K562 (cell line): ENCODE measurements around the gene EPHB1. TPM values are rescaled to one million over a fixed set of nuclear protein-coding genes. Genes with fewer than 3 reads are reported as not detected.
"Not testable (repeated sequence)": the region's sequence is repeated elsewhere in the genome, so short reads cannot be mapped to it uniquely, and the experiment has no call there.

Experiments used
- ATAC-seq: fragments of 200-7000 bp; cut with Tn5 transposase; 3 replicates; pipeline ENCODE4 v1.9.1; 2020; ENCODE audit warnings: moderate library complexity
- BruUV-seq: library from RNA; stranded (reverse); fragments of 400-500 nt; replicated peaks from 2 replicates; lab custom pipeline; 2021; lab: Mats Ljungman, UMichigan
- CTCF ChIA-PET: fragments of 300-600 bp; formaldehyde crosslinking; extraction: SDS; loops from one replicate; lab custom pipeline; 2021; ENCODE audit warnings: low intra/inter-chr PET ratio; lab: Yijun Ruan, JAX
- POLR2A ChIA-PET: fragments of 300-600, 350-650 bp; sonication (Branson Sonifier 250); formaldehyde crosslinking; extraction: SDS; loops from one replicate; lab custom pipeline; 2021; ENCODE audit warnings: antibody characterized with exemption, inconsistent platforms; lab: Yijun Ruan, JAX
- DNase-seq, 4 experiments: peaks; one replicate each; pipeline versions ENCODE4 v3.0.0 to v3.0.0-alpha.2; 2011 to 2018; ENCODE audit warnings: low spot score in 3 of 4, mixed read lengths in 3 of 4; ENCODE audit errors: extremely low read depth in 1 of 4
- FAIRE-seq: peaks from 2 replicates; lab custom pipeline; 2011; peaks lifted over from hg19 to GRCh38; lab: Jason Lieb, UNC
- H2AFZ ChIP-seq: 2 replicates; pipeline ENCODE4 v1.6.0; 2011; ENCODE audit warnings: low read depth, low read length, control low read depth, inconsistent platforms
- H3K27ac ChIP-seq: fragments of 200-600 bp; 3 replicates; pipeline ENCODE4 v1.8.0; 2011; ENCODE audit warnings: low read depth, mild to moderate bottlenecking, control low read depth, inconsistent platforms, low read length, moderate library complexity, mixed read lengths; ENCODE audit errors: extremely low read depth
- H3K27me3 ChIP-seq, 2 experiments: fragments of 300-600 bp in 1 of 2; 2 replicates in 1 of 2; 3 replicates in 1 of 2; pipeline versions ENCODE4 v1.6.0 to v1.8.0; 2011; ENCODE audit warnings: inconsistent platforms in 2 of 2, low read length in 2 of 2, mild to moderate bottlenecking in 1 of 2, mixed read lengths in 1 of 2, moderate library complexity in 1 of 2; ENCODE audit not compliant: control insufficient read depth in 2 of 2, insufficient read depth in 2 of 2
- H3K36me3 ChIP-seq: fragments of 300-600 bp; 3 replicates; pipeline ENCODE4 v1.8.0; 2011; ENCODE audit warnings: mild to moderate bottlenecking, low read length, inconsistent platforms; ENCODE audit not compliant: control insufficient read depth, insufficient read depth
- H3K4me1 ChIP-seq, 2 experiments: fragments of 200-600 bp in 1 of 2; replicated peaks in 1 of 2; 2 replicates in 1 of 2; 3 replicates in 1 of 2; pipeline versions ENCODE4 v1.5.1 to v1.8.0; 2011; ENCODE audit warnings: inconsistent platforms in 2 of 2, low read length in 2 of 2, mild to moderate bottlenecking in 1 of 2, mixed read lengths in 1 of 2, moderate library complexity in 1 of 2; ENCODE audit not compliant: control insufficient read depth in 2 of 2, insufficient read depth in 2 of 2
- H3K4me2 ChIP-seq: 2 replicates; pipeline ENCODE4 v1.6.1; 2011; ENCODE audit warnings: low read length, control low read depth, inconsistent platforms, mixed read lengths; ENCODE audit not compliant: insufficient read depth
- H3K4me3 ChIP-seq: fragments of 200-600 bp; sonication (generic), shearing (Covaris generic); 2 replicates; pipeline ENCODE4 v1.5.1; 2016; ENCODE audit warnings: control low read depth, inconsistent platforms
- H3K79me2 ChIP-seq: fragments of 200-600 bp; 3 replicates; pipeline ENCODE4 v1.8.0; 2011; ENCODE audit warnings: low read length, inconsistent platforms; ENCODE audit not compliant: control insufficient read depth, insufficient read depth
- H3K9ac ChIP-seq, 2 experiments: 2 replicates each; pipeline versions ENCODE4 v1.6.0 to v1.6.1; 2011; ENCODE audit warnings: low read depth in 2 of 2, low read length in 2 of 2, control low read depth in 1 of 2, inconsistent platforms in 1 of 2, mild to moderate bottlenecking in 1 of 2, mixed read lengths in 1 of 2; ENCODE audit not compliant: insufficient read depth in 1 of 2
- H3K9me1 ChIP-seq: one replicate; pipeline ENCODE4 v1.6.0; 2011; ENCODE audit warnings: inconsistent platforms, mild to moderate bottlenecking, low read length, moderate library complexity; ENCODE audit not compliant: control insufficient read depth, insufficient read depth
- H3K9me3 ChIP-seq: replicated peaks from 2 replicates; pipeline ENCODE4 v1.5.1; 2011; ENCODE audit warnings: low read depth, low read length, inconsistent platforms; ENCODE audit not compliant: control insufficient read depth, insufficient read depth
- H4K20me1 ChIP-seq: replicated peaks from 2 replicates; pipeline ENCODE4 v1.6.1; 2011; ENCODE audit warnings: low read length, inconsistent platforms, mixed read lengths; ENCODE audit not compliant: control insufficient read depth, insufficient read depth
- FOXJ2 ChIP-seq: fragments of 200-800 bp; sonication (Bioruptor generic); IDR thresholded peaks from 2 replicates; pipeline ENCODE4 v1.6.1; 2016; ENCODE audit warnings: missing genetic modification characterization, missing compliant biosample characterization
- ZNF696 ChIP-seq: fragments of 250-450 bp; sonication (Bioruptor Pico); conservative IDR thresholded peaks from 2 replicates; pipeline ENCODE4 v1.4.0; 2020; ENCODE audit warnings: mild to moderate bottlenecking, moderate library complexity
- WGBS: fragments of 100-300 bp; shearing (Covaris generic); methylation state at CpG from one replicate; pipeline ENCODE4 v1.1.6; 2016; ENCODE audit warnings: low coverage, mixed read lengths; ENCODE audit not compliant: insufficient coverage; ENCODE audit errors: missing lambda C conversion rate; 5-methylcytosine and 5-hydroxymethylcytosine counted together
- in situ Hi-C: fragments of 300-500 bp; cut with MboI; formaldehyde crosslinking; loops from 4 replicates; pipeline ENCODE4 v1.15.0; 2018; ENCODE audit warnings: inconsistent platforms, mixed read lengths
- intact Hi-C: fragments of 100-400 bp; cut with micrococcal nuclease; formaldehyde crosslinking; loops from 2 replicates; pipeline ENCODE4 v1.14.2; 2022
- polyA plus RNA-seq, 8 experiments: library from polyadenylated mRNA; depleted of rRNA in 4 of 8; stranded (reverse) in 5 of 8; unstranded in 3 of 8; fragments of >200 nt; fragmentation: Nextera tagmentation in 2 of 8; fragmentation: Illumina TruSeq in 1 of 8; extraction: Ambion mirVana in 2 of 8; extraction: Trizol in 1 of 8; gene quantifications; 2 replicates each; pipeline versions ENCODE4 v1.2.1 to v1.2.3, GENCODE V29; 2011 to 2014; ENCODE audit warnings: inconsistent platforms in 1 of 8, missing spikeins in 1 of 8
- total RNA-seq, 7 experiments: library from RNA; depleted of rRNA in 6 of 7; stranded (reverse); fragments of >200 nt in 6 of 7; fragmentation: Illumina TruSeq in 2 of 7; extraction: Trizol in 2 of 7; gene quantifications; 2 replicates each; pipeline versions ENCODE4 v1.2.1 to v1.2.3, GENCODE V29; 2011 to 2021; ENCODE audit warnings: low replicate concordance in 1 of 7

The EPHB1 gene
- total and polyA plus RNA-seq, 9 of the 15 experiments (the other 6 are each of a cell fraction or from before 2014, with no cell fraction given), result 0.29 TPM; not detected in 8

DNA sequence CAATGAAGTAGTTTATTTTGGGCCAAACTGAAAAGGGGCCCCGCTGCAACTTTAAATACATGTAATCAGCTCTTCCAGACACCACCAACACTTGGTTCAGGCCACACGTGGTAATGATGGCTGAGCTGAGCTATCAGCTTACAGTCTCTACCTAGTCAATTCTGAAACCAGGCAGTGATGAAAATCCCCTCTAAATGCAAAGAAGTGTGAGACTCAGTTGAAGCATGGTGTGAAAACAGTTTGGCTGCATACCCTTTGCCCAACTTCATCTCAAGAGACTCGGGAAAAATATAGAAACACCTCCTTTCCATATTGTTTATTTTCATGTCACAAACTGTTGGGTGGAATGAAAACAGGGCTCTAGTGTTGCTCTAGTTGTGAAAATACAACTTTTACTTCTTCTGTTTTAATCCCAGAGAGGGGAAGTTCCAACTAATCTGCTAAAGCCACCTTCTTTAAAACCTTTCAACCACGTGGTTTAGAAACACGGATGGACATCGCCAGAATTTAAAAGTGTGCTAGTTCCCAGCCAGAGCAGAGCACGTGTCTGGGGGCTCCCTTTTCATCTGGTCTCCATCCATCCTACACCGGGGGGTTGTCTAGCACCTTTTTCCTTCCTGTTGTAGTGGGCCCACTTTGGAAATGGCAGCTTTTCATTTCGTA lies 229.1 kb downstream of the EPHB1 start:
- WGBS, result 0% methylated on average over 8 of the region's 9 CpGs
- in situ Hi-C loops, result no loop called here
- no peak overlapping the region for H3K9ac ChIP-seq
- no peak for TF ChIP-seq FOXJ2
- TF ChIP-seq ZNF696 (CRISPR knock-in tag), result no peak
- TF ChIP-seq, all 486 proteins: peak for 0
- Histone ChIP-seq H3K9me1 (no peaks in the 10 kb centered on the region), H3K4me2 (no peak overlapping the region), H4K20me1 (no peaks in the 10 kb centered on the region), H3K79me2 (no peaks in the 10 kb centered on the region), H3K27me3 (no peaks in the 10 kb centered on the region), H2AFZ (no peak overlapping the region), H3K4me3 (no peak overlapping the region), H3K27ac (no peak overlapping the region), H3K36me3 (no peaks in the 10 kb centered on the region), H3K4me1 (no peaks in the 10 kb centered on the region), H3K9me3 (no peaks in the 10 kb centered on the region)
- no peak for DNase-seq
- POLR2A ChIA-PET, result no interaction called here
- BruUV-seq, result no TSS peak
- ATAC-seq, result no peak
- intact Hi-C loops, result no loop called here
- CTCF ChIA-PET, result no interaction called here
- no peak for FAIRE-seq

DNA sequence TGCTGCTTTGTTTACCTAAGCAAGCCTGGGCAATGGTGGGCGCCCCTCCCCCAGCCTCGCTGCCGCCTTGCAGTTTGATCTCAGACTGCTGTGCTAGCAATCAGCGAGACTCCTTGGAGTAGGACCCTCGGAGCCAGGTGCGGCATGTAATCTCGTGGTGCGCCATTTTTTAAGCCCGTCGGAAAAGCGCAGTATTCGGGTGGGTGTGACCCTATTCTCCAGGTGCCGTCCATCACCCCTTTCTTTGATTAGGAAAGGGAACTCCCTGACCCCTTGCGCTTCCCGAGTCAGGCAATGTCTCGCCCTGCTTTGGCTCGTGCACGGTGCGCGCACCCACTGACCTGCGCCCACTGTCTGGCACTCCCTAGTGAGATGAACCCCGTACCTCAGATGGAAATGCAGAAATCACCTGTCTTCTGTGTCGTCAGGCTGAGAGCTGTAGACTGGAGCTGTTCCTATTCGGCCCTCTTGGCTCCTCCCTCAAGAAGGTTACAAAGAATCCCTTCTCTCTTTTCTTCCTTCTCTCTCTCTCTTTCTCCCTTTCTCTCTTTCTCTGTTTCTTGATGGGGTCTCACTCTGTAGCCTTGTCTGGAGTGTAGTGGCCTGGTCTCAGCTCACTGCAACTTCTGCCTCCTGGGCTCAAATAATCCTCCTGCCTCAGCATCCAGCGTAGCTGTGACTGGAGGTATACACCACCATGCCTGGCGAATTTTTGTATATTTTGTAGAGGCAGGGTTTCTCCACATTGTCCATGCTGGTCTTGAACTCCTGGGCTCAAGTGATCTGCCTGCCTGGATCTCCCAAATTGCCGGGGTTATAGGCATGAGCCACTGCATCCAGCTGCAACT lies 235.9 kb downstream of the EPHB1 start:
- intact Hi-C loops, H3K9me1 ChIP-seq, H3K36me3 ChIP-seq, FAIRE-seq, CTCF ChIA-PET, H3K4me2 ChIP-seq, H3K4me3 ChIP-seq, BruUV-seq, H3K9me3 ChIP-seq, H3K79me2 ChIP-seq, H3K9ac ChIP-seq, H2AFZ ChIP-seq, H4K20me1 ChIP-seq, H3K4me1 ChIP-seq, DNase-seq, in situ Hi-C loops, H3K27ac ChIP-seq, ATAC-seq, H3K27me3 ChIP-seq: not testable (repeated sequence)
- POLR2A ChIA-PET, result interaction anchor here (0.6 kb wide), 1 partner anchor 39 kb away, joined by 3 read pairs; no protein-coding TSS in a partner anchor
- WGBS, result 10% methylated on average over 11 of the region's 27 CpGs
